AG04449 (cell line): ENCODE results near the gene TACC3.

Experiments
- CTCF ChIA-PET: fragments of 350-600 bp; formaldehyde crosslinking; extraction: SDS; loops from one replicate; lab custom pipeline; 2021; ENCODE audit warnings: antibody characterized with exemption; lab: Yijun Ruan, JAX
- POLR2A ChIA-PET: fragments of 400-600, 350-600 bp; formaldehyde crosslinking; extraction: SDS; loops from one replicate; lab custom pipeline; 2020; ENCODE audit warnings: antibody characterized with exemption, inconsistent platforms; lab: Yijun Ruan, JAX
- DNase-seq: peaks from one replicate; pipeline ENCODE4 v3.0.0-alpha.2; 2010; ENCODE audit warnings: low read depth, low spot score
- H3K4me3 ChIP-seq: 2 replicates; pipeline ENCODE4 v1.5.1; 2011; ENCODE audit warnings: low read depth, mild to moderate bottlenecking, control low read depth, low read length
- CTCF ChIP-seq: IDR thresholded peaks from one replicate; pipeline ENCODE4 v1.5.1; 2011; ENCODE audit warnings: mild to moderate bottlenecking, moderate library complexity, low read length, control low read depth, inconsistent platforms; ENCODE audit not compliant: insufficient read depth; ENCODE audit errors: missing control alignments

The TACC3 gene

GRCh38 chr4:1756893-1757779 lies 35.8 kb downstream of the TACC3 start:
- no peak for DNase-seq
- H3K4me3 ChIP-seq: no peak overlapping the region
- TF ChIP-seq CTCF: no peak
- ChIA-PET POLR2A (no interaction called here), CTCF (interaction anchor here (0.7 to 4.5 kb wide), 3 partner anchors 10 to 53 kb away, joined by 3 to 20 read pairs (median 8); no protein-coding TSS in a partner anchor)

- no peak overlapping the region for H3K4me3 ChIP-seq
- ChIA-PET CTCF (interaction anchor here (4.5 kb wide), 1 partner anchor 10 kb away, joined by 20 read pairs; no protein-coding TSS in a partner anchor), POLR2A (no interaction called here)
- no peak for DNase-seq
- TF ChIP-seq CTCF: no peak
Observed at GRCh38 chr4:1757836-1758235, 36.5 kb downstream of the TACC3 start.

- ChIA-PET CTCF (interaction anchor here (1.1 to 4.5 kb wide), 3 partner anchors 11 to 65 kb away, joined by 4 to 20 read pairs (median 4); no protein-coding TSS in a partner anchor), POLR2A (no interaction called here)
- no peak overlapping the region for H3K4me3 ChIP-seq
- no peak for DNase-seq
- TF ChIP-seq CTCF: no peak
Observed at GRCh38 chr4:1758306-1759121, 37.2 kb downstream of the TACC3 start.

GRCh38 chr4:1759170-1759817 lies 38.0 kb downstream of the TACC3 start:
- no peak for DNase-seq
- TF ChIP-seq CTCF: no peak
- POLR2A ChIA-PET: no interaction called here
- CTCF ChIA-PET: interaction anchor here (1.1 to 4.5 kb wide), 3 partner anchors 12 to 66 kb away, joined by 4 to 20 read pairs (median 4); no protein-coding TSS in a partner anchor
- H3K4me3 ChIP-seq: no peak overlapping the region

- POLR2A ChIA-PET: no interaction called here
- CTCF ChIA-PET: interaction anchor here (1.7 to 4.5 kb wide), 2 partner anchors 12 to 50 kb away, joined by 4 to 20 read pairs; no protein-coding TSS in a partner anchor
Observed at GRCh38 chr4:1759818-1760223, 38.5 kb downstream of the TACC3 start.

More at GRCh38 chr4:1759818-1760223, 38.5 kb downstream of the TACC3 start:
- no peak for DNase-seq
- no peak overlapping the region for H3K4me3 ChIP-seq
- no peak for TF ChIP-seq CTCF
